ENCODE results near the gene EPGN.

GRCh38 chr4:74331252-74331651 is 23.0 kb downstream of the EPGN start:
- TF ChIP-seq POLR2AphosphoS5 (IDR thresholded peaks at IDR 0.05) (no peak), CTCF (IDR thresholded peaks at IDR 0.05) (no peak)

Measured in gastroesophageal sphincter (tissue), 3 donors.